ENCODE data around the gene PLPPR4. TPM values are rescaled to one million over a fixed set of nuclear protein-coding genes. Genes with fewer than 3 reads are reported as not detected.

The PLPPR4 gene
- total and polyA plus RNA-seq, 12 donors = 0.12 to 0.97 (median 0.36) TPM

DNA sequence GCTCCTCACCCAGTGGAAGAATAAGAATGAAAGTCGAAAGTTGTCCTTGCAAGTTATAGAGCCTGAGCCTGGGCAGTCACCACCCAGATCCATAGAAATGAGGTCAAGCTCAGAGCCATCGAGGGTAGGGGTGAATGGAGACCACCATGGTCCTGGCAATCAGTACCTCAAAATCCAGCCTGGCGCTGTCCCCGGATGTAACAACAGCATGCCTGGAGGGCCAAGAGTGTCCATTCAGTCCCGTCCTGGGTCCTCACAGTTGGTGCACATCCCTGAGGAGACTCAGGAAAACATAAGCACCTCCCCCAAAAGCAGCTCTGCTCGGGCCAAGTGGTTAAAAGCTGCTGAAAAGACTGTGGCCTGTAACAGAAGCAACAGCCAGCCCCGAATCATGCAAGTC is 41.8 kb downstream of the PLPPR4 start:
- TF ChIP-seq, protein P1, sequence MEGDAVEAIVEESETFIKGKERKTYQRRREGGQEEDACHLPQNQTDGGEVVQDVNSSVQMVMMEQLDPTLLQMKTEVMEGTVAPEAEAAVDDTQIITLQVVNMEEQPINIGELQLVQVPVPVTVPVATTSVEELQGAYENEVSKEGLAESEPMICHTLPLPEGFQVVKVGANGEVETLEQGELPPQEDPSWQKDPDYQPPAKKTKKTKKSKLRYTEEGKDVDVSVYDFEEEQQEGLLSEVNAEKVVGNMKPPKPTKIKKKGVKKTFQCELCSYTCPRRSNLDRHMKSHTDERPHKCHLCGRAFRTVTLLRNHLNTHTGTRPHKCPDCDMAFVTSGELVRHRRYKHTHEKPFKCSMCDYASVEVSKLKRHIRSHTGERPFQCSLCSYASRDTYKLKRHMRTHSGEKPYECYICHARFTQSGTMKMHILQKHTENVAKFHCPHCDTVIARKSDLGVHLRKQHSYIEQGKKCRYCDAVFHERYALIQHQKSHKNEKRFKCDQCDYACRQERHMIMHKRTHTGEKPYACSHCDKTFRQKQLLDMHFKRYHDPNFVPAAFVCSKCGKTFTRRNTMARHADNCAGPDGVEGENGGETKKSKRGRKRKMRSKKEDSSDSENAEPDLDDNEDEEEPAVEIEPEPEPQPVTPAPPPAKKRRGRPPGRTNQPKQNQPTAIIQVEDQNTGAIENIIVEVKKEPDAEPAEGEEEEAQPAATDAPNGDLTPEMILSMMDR (IDR thresholded peaks at IDR 0.05) = no peak
- Histone ChIP-seq H3K27ac (no peak overlapping the region), H3K9me3 (no peaks in the 10 kb centered on the region), H3K4me1 (no peaks in the 10 kb centered on the region), H3K27me3 (no peaks in the 10 kb centered on the region), H3K36me3 (no peaks in the 10 kb centered on the region), H3K4me3 (no peak overlapping the region)
- no peak for DNase-seq
- ATAC-seq = no peak
- WGBS, 2 donors = 88% methylated on average over 7 of the region's 7 CpGs
- intact Hi-C loops (cut with DNase I) = no loop called here

DNA sequence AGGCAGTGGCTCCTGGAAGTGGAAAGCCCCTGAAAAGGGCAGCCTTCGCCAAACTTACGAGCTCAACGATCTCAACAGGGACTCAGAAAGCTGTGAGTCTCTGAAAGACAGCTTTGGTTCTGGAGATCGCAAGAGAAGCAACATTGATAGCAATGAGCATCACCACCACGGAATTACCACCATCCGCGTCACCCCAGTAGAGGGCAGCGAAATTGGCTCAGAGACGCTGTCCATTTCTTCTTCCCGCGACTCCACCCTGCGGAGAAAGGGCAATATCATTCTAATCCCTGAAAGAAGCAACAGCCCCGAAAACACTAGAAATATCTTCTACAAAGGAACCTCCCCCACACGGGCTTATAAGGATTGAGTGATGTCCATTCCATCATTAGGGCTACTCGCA is 42.4 kb downstream of the PLPPR4 start:
- DNase-seq (no peak), ATAC-seq (no peak)
- Histone ChIP-seq H3K4me3 (no peak overlapping the region), H3K9me3 (no peaks in the 10 kb centered on the region), H3K4me1 (no peaks in the 10 kb centered on the region), H3K27me3 (no peaks in the 10 kb centered on the region), H3K36me3 (no peaks in the 10 kb centered on the region), H3K27ac (no peak overlapping the region)
- TF ChIP-seq, protein P1 (IDR thresholded peaks at IDR 0.05) = no peak
- WGBS, 2 donors = 90 to 91% methylated on average over 15 of the region's 15 CpGs
- intact Hi-C loops (cut with DNase I) = no loop called here

DNA sequence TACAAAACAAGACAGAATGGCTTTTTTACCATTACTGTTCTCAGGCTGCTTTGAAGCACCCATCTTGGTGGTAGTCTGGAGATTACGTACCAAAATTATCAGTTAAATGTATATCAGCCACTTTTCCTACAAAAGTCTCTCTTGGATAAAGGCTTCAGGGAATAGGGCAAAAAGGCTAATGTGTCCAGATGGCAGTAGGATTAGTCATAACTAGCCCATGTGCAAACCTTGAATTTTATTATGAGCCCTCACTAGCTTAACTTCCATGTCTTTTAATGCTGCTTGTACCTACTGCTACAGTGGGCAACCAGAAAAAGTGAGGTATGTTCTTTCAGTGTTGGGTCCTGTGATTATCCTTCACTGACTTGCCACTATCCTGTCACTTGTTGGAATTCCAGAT is 51.0 kb downstream of the PLPPR4 start:
- TF ChIP-seq, protein P1 (IDR thresholded peaks at IDR 0.05) = no peak
- no peaks in the 10 kb centered on the region for H3K27me3 ChIP-seq
- intact Hi-C loops (cut with DNase I) = no loop called here
- 84 to 85% methylated on average over 1 of the region's 1 CpG for WGBS, 2 donors
- no peaks in the 10 kb centered on the region for H3K36me3 ChIP-seq
- ATAC-seq = no peak
- H3K9me3 ChIP-seq = peaks cover 0 to 12% (median 0%) of the 10 kb centered on the region in 11 donors
- no peak for DNase-seq
- no peak overlapping the region for H3K27ac ChIP-seq
- no peak overlapping the region for H3K4me3 ChIP-seq
- no peaks in the 10 kb centered on the region for H3K4me1 ChIP-seq

DNA sequence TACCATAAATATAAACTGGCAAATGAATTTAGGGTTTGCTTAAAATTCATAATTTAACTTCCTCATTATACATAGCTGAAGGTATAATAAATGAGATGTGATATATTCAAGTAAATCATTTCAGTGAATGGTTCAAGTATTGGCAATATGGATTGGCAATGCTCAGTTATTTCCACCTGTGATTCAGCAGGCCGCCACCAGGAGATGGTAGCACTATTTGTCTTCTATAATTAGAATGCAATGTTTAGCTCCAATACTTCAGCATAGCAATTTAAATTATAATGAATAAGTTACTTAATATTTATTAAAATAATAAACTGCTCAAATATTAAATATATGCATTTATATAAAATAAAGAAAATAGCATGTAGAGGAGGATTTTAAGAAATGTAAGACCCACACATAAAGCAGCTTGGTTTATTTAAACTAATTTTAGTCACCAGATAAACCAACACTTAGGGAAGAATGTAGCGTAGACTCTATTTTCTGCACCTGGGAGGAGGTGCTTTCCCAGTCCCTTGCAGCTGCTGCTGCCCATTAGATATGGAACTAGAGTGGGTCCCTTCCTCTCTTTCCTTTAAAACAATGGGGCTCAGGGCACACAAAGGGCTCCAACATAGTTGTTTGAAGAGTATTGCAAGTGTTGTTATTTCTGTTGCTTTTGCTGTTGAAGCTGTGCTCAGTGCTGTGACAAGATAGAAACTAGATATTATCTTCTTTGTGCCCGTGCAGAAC is 62.1 kb downstream of the PLPPR4 start:
- ATAC-seq = no peak
- no peak overlapping the region for H3K4me3 ChIP-seq
- H3K9me3 ChIP-seq = no peaks in the 10 kb centered on the region
- H3K36me3 ChIP-seq = no peaks in the 10 kb centered on the region
- 54 to 64% methylated on average over 3 of the region's 3 CpGs for whole genome bisulfite sequencing, 2 donors
- H3K27ac ChIP-seq = no peak overlapping the region
- TF ChIP-seq, protein P1 (IDR thresholded peaks at IDR 0.05) = peak in 7 of 9 donors; percentile 31 to 53 (median 34)
- H3K4me1 ChIP-seq = peaks cover 0 to 4% (median 0%) of the 10 kb centered on the region in 9 donors
- H3K27me3 ChIP-seq = no peaks in the 10 kb centered on the region
- no peak for DNase-seq
- intact Hi-C loops (cut with DNase I) = loop anchor here in 1 of 10 donors (2.0 kb wide), 1 partner anchor 50 kb away; no protein-coding TSS in a partner anchor

Measured in heart right ventricle (tissue), 16 donors.